CD4-positive, alpha-beta T cell treated with Interleukin-2 at 100 ng/mL for 4 hours (primary cell): ENCODE results near the gene CCDC32.

Source experiments
- DNase-seq: peaks from one replicate; pipeline ENCODE4 v3.0.0-alpha.2; 2020; ENCODE audit warnings: low spot score

Gene CCDC32

DNA sequence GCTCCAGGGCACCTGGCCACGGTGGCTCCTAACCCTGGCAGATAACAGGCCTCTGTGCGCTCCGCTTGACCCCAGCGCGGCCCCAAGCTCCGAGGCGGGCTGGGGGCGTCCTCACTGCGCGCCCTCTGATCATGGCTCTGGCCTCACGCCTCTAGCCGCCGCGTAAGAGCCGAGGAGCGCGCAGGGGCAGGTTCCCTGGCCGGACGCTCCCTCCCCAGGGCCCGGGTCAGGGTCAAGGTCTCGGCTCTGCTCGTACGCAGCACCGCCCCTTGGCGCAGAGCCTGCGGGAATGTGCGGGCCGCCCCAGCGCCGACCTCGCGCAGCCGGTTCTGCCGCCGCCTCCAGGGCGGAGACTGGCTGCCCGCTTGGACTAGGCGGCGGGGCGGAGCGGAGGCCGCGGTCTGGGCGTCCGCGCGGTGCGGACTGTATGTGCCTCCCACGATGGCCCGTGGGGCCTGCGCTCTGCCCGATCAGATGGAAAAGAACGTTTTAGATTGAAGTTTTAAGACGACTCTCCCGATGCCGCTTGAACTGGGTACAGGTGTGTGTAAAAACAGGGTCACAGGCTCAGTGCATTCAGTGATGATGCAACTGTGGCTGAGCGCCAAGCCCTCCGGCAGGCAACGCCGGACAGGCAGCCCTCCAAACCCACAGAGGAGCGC lies 53.2 kb downstream of the CCDC32 start:
- no peak for DNase-seq

DNA sequence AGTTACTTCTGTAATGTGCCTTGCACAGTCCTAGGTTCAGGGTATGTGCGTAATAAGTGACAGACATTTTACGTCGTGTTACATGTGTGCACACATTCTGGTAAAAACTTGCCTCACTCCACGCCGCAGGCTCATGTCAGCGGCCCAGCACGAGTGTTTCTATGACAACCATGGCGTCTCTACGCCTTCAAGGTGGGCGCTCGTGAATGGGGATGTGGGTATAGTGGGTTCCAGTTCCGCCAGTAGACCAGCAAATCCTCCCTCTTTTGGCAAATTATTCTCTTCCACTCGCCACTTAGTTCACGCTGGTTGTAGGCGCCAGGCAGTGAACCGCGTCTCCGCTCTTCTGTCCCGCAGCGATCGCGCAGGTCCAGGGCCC lies 53.8 kb downstream of the CCDC32 start:
- no peak for DNase-seq

DNA sequence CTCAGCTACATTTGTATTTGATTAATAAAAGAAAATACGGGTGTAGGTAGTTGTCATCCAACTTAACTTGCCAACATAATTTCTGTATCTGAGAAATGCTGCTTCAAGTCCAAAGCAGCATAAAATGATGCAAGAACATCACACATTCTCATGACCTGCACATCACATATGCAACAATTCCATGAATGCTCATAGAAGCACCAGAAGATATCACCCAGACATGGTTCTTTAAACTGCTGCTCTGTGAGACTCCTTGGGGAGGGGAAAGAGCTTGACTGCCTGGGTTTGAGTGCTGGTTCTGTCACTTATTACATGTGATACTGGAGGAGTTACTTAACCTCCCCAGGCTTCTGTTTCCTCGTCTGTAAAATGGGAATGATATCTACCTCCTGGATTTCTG lies 54.6 kb downstream of the CCDC32 start:
- DNase-seq = no peak

DNA sequence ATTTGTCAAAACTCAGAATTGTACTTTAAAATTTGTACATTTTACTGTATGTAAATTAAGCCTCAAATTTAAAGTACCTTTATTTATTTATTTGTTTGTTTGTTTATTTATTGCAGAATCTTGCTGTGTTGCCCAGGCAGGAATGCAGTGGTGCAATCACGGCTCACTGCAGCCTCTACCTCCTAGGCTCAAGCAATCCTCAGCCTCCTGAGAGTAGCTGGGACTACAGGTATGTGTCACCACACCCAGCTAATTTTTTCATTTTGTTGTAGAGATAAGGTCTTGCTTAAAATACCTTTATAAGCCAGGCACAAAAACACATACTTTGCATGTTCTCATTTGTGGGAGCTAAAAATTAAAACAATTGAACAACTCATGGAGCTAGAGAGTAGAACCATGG lies 56.6 kb downstream of the CCDC32 start:
- DNase-seq = no peak

DNA sequence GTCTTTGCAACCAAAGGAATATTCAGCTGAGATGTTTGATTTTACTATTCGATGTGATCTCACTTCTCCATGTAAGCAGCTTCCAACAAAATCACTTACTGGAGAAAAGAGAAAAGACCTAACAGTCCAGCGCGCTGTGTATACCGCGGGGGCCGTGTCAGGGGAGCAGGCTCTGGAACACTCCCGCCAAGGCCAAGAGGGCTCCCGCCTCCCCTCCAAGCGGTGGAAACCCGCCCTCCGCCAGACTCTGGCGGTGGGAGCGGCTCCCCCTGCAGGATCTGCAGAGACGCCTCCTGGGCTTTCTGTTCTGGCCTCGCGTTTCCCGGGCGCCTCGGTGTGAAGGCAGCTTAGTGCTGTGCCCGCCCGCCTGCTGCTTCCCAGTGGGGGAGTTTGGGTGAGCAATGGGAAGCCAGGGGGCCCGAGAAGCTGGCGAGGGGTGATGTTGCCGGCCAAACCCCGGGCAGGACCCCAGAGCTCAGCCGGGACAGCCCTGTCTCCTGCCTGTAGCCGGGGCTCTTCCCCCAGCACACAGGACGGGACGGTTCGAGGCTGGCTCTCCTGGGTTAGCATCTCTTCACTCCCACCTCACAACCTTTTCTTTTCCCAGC lies 57.8 kb downstream of the CCDC32 start:
- DNase-seq = peak; percentile 62
